ENCODE data around the gene SMYD2.

GRCh38 chr1:214349781-214350180 lies 68.8 kb downstream of the SMYD2 start:
- no peak for TF ChIP-seq POLR2A (IDR thresholded peaks at IDR 0.05; ENCODE audit: borderline replicate concordance, extremely low read depth, insufficient read depth, insufficient read length)
- TF ChIP-seq CTCF (IDR thresholded peaks at IDR 0.05 in 2 of 3, conservative IDR thresholded peaks at IDR 0.05 in 1 of 3; ENCODE audit: borderline replicate concordance in 1 of 3, insufficient read depth in 1 of 3, low read depth in 2 of 3, low read length in 2 of 3) = no peak
- TF ChIP-seq JUND (IDR thresholded peaks at IDR 0.05) = no peak
- TF ChIP-seq, protein P1, sequence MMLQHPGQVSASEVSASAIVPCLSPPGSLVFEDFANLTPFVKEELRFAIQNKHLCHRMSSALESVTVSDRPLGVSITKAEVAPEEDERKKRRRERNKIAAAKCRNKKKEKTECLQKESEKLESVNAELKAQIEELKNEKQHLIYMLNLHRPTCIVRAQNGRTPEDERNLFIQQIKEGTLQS (IDR thresholded peaks at IDR 0.05) = no peak
- no peak for TF ChIP-seq RAD21 (IDR thresholded peaks at IDR 0.05; ENCODE audit: low read depth)
- no peak for TF ChIP-seq ELF1 (IDR thresholded peaks at IDR 0.05; ENCODE audit: borderline replicate concordance, low read depth)
